Lower lobe of right lung (tissue), 2 donors: ENCODE data around the gene PLPPR3. TPM values are rescaled to one million over a fixed set of nuclear protein-coding genes. Genes with fewer than 3 reads are reported as not detected.

Experiments used
- ATAC-seq, 2 donors: fragments of 200-7000 bp; cut with Tn5 transposase; one replicate each; pipeline ENCODE4 v1.9.1; 2020 to 2022; ENCODE audit warnings: mild to moderate bottlenecking in 2 of 2, moderate library complexity in 2 of 2
- DNase-seq: peaks from one replicate; pipeline ENCODE4 v3.0.0-alpha.2; 2020
- H3K27ac ChIP-seq: fragments of 200-600 bp; one replicate; pipeline ENCODE4 v1.8.0; 2022
- H3K27me3 ChIP-seq: fragments of 200-600 bp; one replicate; pipeline ENCODE4 v1.8.0; 2022; ENCODE audit warnings: low read depth
- H3K36me3 ChIP-seq: fragments of 200-600 bp; one replicate; pipeline ENCODE4 v1.8.0; 2022; ENCODE audit warnings: mild to moderate bottlenecking
- H3K4me1 ChIP-seq: fragments of 200-600 bp; one replicate; pipeline ENCODE4 v1.8.0; 2022
- H3K4me3 ChIP-seq: fragments of 200-600 bp; one replicate; pipeline ENCODE4 v1.8.0; 2022; ENCODE audit warnings: mild to moderate bottlenecking
- H3K9me3 ChIP-seq: fragments of 200-600 bp; one replicate; pipeline ENCODE4 v1.8.0; 2022
- CTCF ChIP-seq: fragments of 200-600 bp; IDR thresholded peaks from one replicate; pipeline ENCODE4 v1.8.0; 2022; ENCODE audit warnings: antibody characterized with exemption, mild to moderate bottlenecking
- intact Hi-C: fragments of 100-400 bp; cut with DNase I; formaldehyde crosslinking; loops from one replicate; pipeline ENCODE4 v1.11.0; 2022
- total RNA-seq: library from RNA; stranded (reverse); fragmentation: NEBNext Ultra II Directional; extraction: Animal tissue kit (Norgen Biotek cat#: 25700); gene quantifications from one replicate; pipeline ENCODE4 v1.2.1, GENCODE V29; 2021
- donor health status: DM: no; HTN: yes; CAD: no; lungs with severe emphysema.

Gene PLPPR3
- total RNA-seq, 1 donor from 2014 or later = 2.1 TPM

DNA sequence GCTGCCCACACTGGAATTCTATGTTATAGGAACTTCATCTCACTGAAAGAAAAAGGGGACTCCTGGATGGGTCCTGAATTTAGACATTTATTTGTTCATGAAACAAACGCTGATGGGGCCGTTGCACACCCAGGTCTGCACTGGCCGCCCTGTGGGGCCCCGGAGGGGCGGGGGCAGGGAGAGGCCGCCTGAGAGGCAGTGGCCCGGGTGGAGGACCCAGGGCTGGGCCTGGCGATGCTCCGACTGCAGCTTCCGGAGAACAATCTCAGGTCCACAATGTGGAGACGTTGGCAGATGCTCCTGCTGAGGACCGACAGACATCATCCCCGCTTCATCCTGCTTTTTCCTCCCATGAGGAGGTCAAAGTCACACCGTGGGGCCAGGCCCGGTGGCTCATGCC lies 40.8 kb downstream of the PLPPR3 start:
- Histone ChIP-seq H3K36me3 (no peaks in the 10 kb centered on the region), H3K27me3 (no peaks in the 10 kb centered on the region), H3K4me3 (no peak overlapping the region), H3K4me1 (peaks cover 40% of the 10 kb centered on the region), H3K9me3 (no peaks in the 10 kb centered on the region), H3K27ac (peak overlapping the region; percentile 20)
- DNase-seq (no peak), ATAC-seq (no peak)
- no peak for TF ChIP-seq CTCF
- intact Hi-C loops = no loop called here

DNA sequence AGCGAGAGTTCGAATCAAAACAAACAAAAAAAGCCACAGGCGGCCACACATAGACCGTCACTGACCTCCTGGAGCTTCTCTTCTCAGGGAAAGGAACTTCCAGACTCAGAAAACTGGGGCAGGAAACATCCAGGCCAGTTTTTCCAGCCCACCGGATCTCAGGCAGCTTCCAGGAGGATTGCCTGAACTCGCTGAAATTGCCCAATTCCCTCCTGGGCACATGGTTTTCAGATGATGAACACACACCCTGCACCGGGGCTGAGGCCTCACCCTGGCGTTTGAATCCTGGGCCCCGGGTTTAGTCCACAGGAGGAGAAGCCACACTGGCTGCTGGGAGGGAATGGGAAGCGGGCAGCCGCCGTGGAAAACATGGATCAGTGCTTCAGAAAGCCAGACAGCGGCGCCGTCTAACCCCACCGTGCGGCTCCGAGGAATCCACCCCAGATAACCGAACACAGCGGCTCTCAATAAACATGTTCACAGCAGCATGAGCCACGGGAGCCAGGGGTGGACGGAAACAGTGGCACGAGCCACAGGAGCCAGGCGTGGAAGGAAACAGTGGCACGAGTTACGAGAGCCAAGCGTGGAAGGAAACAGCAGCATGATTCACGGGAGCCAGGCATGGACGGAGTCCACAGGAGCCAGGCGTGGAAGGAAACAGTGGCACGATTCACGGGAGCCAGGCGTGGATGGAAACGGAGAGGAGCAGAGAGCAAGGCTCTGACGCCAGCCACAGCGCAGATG lies 42.7 kb downstream of the PLPPR3 start:
- H3K4me1 ChIP-seq = peaks cover 32% of the 10 kb centered on the region
- no peak for TF ChIP-seq CTCF
- no peaks in the 10 kb centered on the region for H3K36me3 ChIP-seq
- intact Hi-C loops = loop anchor here (5.0 to 10.0 kb wide), 2 partner anchors 128 to 206 kb away; partner anchors contain the start of gene WDR18
- H3K27ac ChIP-seq = peak overlapping the region; percentile 62
- no peaks in the 10 kb centered on the region for H3K9me3 ChIP-seq
- DNase-seq (no peak), ATAC-seq (peak; percentile 30 to 40)
- H3K27me3 ChIP-seq = no peaks in the 10 kb centered on the region
- no peak overlapping the region for H3K4me3 ChIP-seq

GRCh38 chr19:776549-776948 lies 45.2 kb downstream of the PLPPR3 start:
- ATAC-seq (no peak), DNase-seq (no peak)
- no peaks in the 10 kb centered on the region for H3K27me3 ChIP-seq
- intact Hi-C loops = loop anchor here (5.0 to 10.0 kb wide), 2 partner anchors 131 to 208 kb away; partner anchors contain the start of gene WDR18
- H3K9me3 ChIP-seq = no peaks in the 10 kb centered on the region
- no peak for TF ChIP-seq CTCF
- no peak overlapping the region for H3K27ac ChIP-seq
- H3K36me3 ChIP-seq = no peaks in the 10 kb centered on the region
- H3K4me3 ChIP-seq = no peak overlapping the region
- H3K4me1 ChIP-seq = peaks cover 7% of the 10 kb centered on the region

- no peak for TF ChIP-seq CTCF
- H3K27ac ChIP-seq = no peak overlapping the region
- no peaks in the 10 kb centered on the region for H3K4me1 ChIP-seq
- DNase-seq (no peak), ATAC-seq (peak; percentile 12 to 21)
- no peak overlapping the region for H3K4me3 ChIP-seq
- H3K9me3 ChIP-seq = no peaks in the 10 kb centered on the region
- no peaks in the 10 kb centered on the region for H3K36me3 ChIP-seq
- intact Hi-C loops = loop anchor here (10.0 kb wide), 1 partner anchor 212 kb away; the partner anchor contains the start of gene WDR18
- no peaks in the 10 kb centered on the region for H3K27me3 ChIP-seq
Observed at GRCh38 chr19:772730-773436, 48.9 kb downstream of the PLPPR3 start.

- no peak overlapping the region for H3K4me3 ChIP-seq
- H3K4me1 ChIP-seq = no peaks in the 10 kb centered on the region
- no peaks in the 10 kb centered on the region for H3K9me3 ChIP-seq
- H3K27ac ChIP-seq = no peak overlapping the region
- DNase-seq (no peak), ATAC-seq (no peak)
- no peak for TF ChIP-seq CTCF
- intact Hi-C loops = loop anchor here (10.0 kb wide), 1 partner anchor 213 kb away; the partner anchor contains the start of gene WDR18
- H3K27me3 ChIP-seq = no peaks in the 10 kb centered on the region
- H3K36me3 ChIP-seq = no peaks in the 10 kb centered on the region
Observed at GRCh38 chr19:772063-772462, 49.7 kb downstream of the PLPPR3 start.
